CD14-positive monocyte (primary cell): Measurements from ENCODE around the gene LILRB3. TPM values are rescaled to one million over a fixed set of nuclear protein-coding genes. Genes with fewer than 3 reads are reported as not detected.
A peak's percentile ranks its signal among the peaks of the same experiment; 100 is the strongest.

ENCODE experiments used
- DNase-seq, 3 donors: peaks; one replicate each; pipeline ENCODE4 v3.0.0-alpha.2; 2011 to 2022
- H2AFZ ChIP-seq: 2 replicates; pipeline ENCODE4 v1.6.0; 2012; ENCODE audit warnings: mild to moderate bottlenecking, low read depth, low read length, inconsistent platforms; ENCODE audit not compliant: insufficient read depth, poor library complexity, severe bottlenecking
- H3K27ac ChIP-seq, 2 donors: 1 replicate in 1 of 2; 2 replicates in 1 of 2; pipeline ENCODE4 v1.5.1; 2012 to 2013; ENCODE audit warnings: low read length in 2 of 2, control low read depth in 1 of 2, inconsistent platforms in 1 of 2, low read depth in 1 of 2, mild to moderate bottlenecking in 1 of 2
- H3K27me3 ChIP-seq, 2 donors: one replicate each; pipeline versions ENCODE4 v1.6.0 to v1.6.1; 2011 to 2013; ENCODE audit warnings: low read length in 2 of 2; ENCODE audit not compliant: control insufficient read depth in 2 of 2, insufficient read depth in 2 of 2
- H3K36me3 ChIP-seq, 2 donors: replicated peaks in 1 of 2; 1 replicate in 1 of 2; 2 replicates in 1 of 2; pipeline versions ENCODE4 v1.5.1 to v1.6.1; 2012 to 2013; ENCODE audit warnings: low read length in 2 of 2, control low read depth in 1 of 2, inconsistent platforms in 1 of 2, mild to moderate bottlenecking in 1 of 2; ENCODE audit not compliant: insufficient read depth in 2 of 2, control insufficient read depth in 1 of 2
- H3K4me1 ChIP-seq, 2 donors: 1 replicate in 1 of 2; 2 replicates in 1 of 2; pipeline versions ENCODE4 v1.5.1 to v1.6.1; 2012 to 2013; ENCODE audit warnings: low read length in 2 of 2, control low read depth in 1 of 2, inconsistent platforms in 1 of 2, mild to moderate bottlenecking in 1 of 2, moderate library complexity in 1 of 2; ENCODE audit not compliant: insufficient read depth in 2 of 2, control insufficient read depth in 1 of 2
- H3K4me2 ChIP-seq: replicated peaks from 2 replicates; pipeline ENCODE3; 2012; ENCODE audit warnings: low read length, moderate library complexity, mild to moderate bottlenecking; ENCODE audit not compliant: poor library complexity, severe bottlenecking; ENCODE audit errors: extremely low read depth
- H3K4me3 ChIP-seq, 3 experiments: fragments of 200-600 bp in 1 of 3; sonication (generic) in 1 of 3; replicated peaks in 1 of 3; 1 replicate in 2 of 3; 2 replicates in 1 of 3; pipeline ENCODE4 v1.5.1; 2011 to 2013; ENCODE audit warnings: low read length in 3 of 3, mild to moderate bottlenecking in 3 of 3, control low read depth in 2 of 3, low read depth in 2 of 3, inconsistent platforms in 1 of 3, moderate library complexity in 1 of 3
- H3K79me2 ChIP-seq: 2 replicates; pipeline ENCODE4 v1.6.0; 2012; ENCODE audit warnings: mild to moderate bottlenecking, control low read depth, inconsistent platforms, low read length, moderate library complexity; ENCODE audit not compliant: insufficient read depth
- H3K9ac ChIP-seq: 2 replicates; pipeline ENCODE4 v1.6.0; 2017; ENCODE audit warnings: low read length, mild to moderate bottlenecking; ENCODE audit not compliant: insufficient read depth, poor library complexity, severe bottlenecking
- H3K9me3 ChIP-seq, 2 donors: replicated peaks in 1 of 2; 1 replicate in 1 of 2; 2 replicates in 1 of 2; pipeline versions ENCODE4 v1.5.1 to v1.6.1; 2012 to 2013; ENCODE audit warnings: low read length in 2 of 2, control low read depth in 1 of 2; ENCODE audit not compliant: control insufficient read depth in 1 of 2, insufficient read depth in 1 of 2
- H4K20me1 ChIP-seq: 2 replicates; pipeline ENCODE4 v1.6.0; 2012; ENCODE audit warnings: mild to moderate bottlenecking, low read length, control low read depth, moderate library complexity; ENCODE audit not compliant: insufficient read depth
- H3K27ac Mint-ChIP-seq, 7 donors: one replicate each; pipeline ENCODE4 v1.8.0; 2020; ENCODE audit warnings: mild to moderate bottlenecking in 7 of 7, mixed read lengths in 7 of 7, moderate library complexity in 6 of 7, inconsistent platforms in 2 of 7
- H3K27me3 Mint-ChIP-seq, 3 donors: one replicate each; pipeline ENCODE4 v1.8.0; 2021 to 2022; ENCODE audit warnings: low read depth in 3 of 3, mild to moderate bottlenecking in 3 of 3, mixed read lengths in 3 of 3, moderate library complexity in 3 of 3, inconsistent platforms in 1 of 3
- H3K36me3 Mint-ChIP-seq, 2 donors: one replicate each; pipeline ENCODE4 v1.8.0; 2020; ENCODE audit warnings: mixed read lengths in 2 of 2, inconsistent platforms in 1 of 2, mild to moderate bottlenecking in 1 of 2
- H3K4me1 Mint-ChIP-seq: one replicate; pipeline ENCODE4 v1.8.0; 2020; ENCODE audit warnings: mild to moderate bottlenecking, mixed read lengths
- H3K4me3 Mint-ChIP-seq, 2 donors: one replicate each; pipeline ENCODE4 v1.8.0; 2020; ENCODE audit warnings: mild to moderate bottlenecking in 2 of 2, mixed read lengths in 2 of 2, moderate library complexity in 1 of 2
- H3K9me3 Mint-ChIP-seq, 7 donors: one replicate each; pipeline ENCODE4 v1.8.0; 2020 to 2022; ENCODE audit warnings: mixed read lengths in 7 of 7, mild to moderate bottlenecking in 6 of 7, moderate library complexity in 6 of 7, inconsistent platforms in 2 of 7
- WGBS: methylation state at CpG from one replicate; pipeline ENCODE4 v1.1.5; 2013; ENCODE audit warnings: missing lambda C conversion rate; ENCODE audit not compliant: insufficient coverage; 5-methylcytosine and 5-hydroxymethylcytosine counted together
- intact Hi-C, 2 donors: fragments of 100-400 bp; cut with micrococcal nuclease; formaldehyde crosslinking; loops; one replicate each; pipeline versions ENCODE4 v1.15.0 to v1.15.1; 2023
- polyA plus RNA-seq, 3 donors: library from polyadenylated mRNA; depleted of rRNA in 1 of 3; unstranded in 2 of 3; stranded (reverse) in 1 of 3; fragments of 300-500 nt in 2 of 3; fragments of >200 nt in 1 of 3; fragmentation: Illumina TruSeq in 2 of 3; gene quantifications; 1 replicate in 2 of 3; 2 replicates in 1 of 3; pipeline ENCODE4 v1.2.3, GENCODE V29; 2012 to 2021
- TF ChIP-seq, protein P1 (sequence below): fragments of 200-600 bp; IDR thresholded peaks from one replicate; pipeline ENCODE4 v1.8.0; 2022; ENCODE audit warnings: antibody characterized with exemption, mild to moderate bottlenecking

LILRB3 gene
- polyA plus RNA-seq, 3 donors = 62.9 to 455 (median 104) TPM

DNA sequence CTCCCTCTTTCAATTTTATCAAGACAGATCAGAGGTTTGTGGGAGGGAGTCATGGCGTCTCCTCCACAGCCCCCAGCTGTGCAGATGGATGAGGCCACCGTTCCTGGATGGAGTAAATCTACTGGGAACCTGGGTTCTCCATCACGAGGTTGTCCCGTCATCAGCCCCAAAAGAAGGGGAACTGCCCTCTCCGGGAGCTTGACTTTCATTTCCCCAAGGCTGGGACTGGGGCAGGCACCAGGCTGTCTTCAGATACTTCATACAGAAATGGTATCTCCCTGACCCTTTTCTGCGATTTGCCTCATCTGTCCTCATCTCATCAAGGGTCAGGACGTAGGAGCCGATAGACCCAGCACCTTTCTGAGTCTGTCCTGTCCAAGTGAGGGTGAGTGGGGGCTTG, 48.3 kb upstream of the LILRB3 start:
- peak; percentile 82 to 96 (median 92) for DNase-seq
- peak overlapping the region; percentile 98 to 100 (median 99) for H3K27ac Mint-ChIP-seq
- peak overlapping the region; percentile 67 to 89 for H3K4me3 Mint-ChIP-seq

DNA sequence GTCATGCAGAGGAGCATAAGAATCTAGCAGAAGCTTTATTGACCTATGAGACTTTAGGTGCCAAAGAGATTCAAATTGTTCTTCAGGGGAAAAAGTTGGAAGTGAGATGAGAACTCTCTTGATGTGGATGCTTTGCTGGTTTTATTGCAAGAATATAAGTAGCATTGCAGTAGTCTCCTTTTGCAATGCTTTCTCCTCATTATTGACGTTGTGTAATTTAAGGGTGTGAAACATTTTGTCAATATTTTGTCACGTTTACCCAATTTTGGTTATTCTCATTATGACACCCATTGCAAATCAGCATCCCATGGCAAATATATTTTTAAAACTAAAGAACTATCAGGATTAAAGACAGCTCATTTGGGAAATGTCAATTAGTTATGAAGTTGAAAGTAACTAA, 46.1 kb upstream of the LILRB3 start:
- intact Hi-C loops = loop anchor here in 1 of 2 donors (10.0 kb wide), 1 partner anchor 46 kb away; the partner anchor contains the start of gene LILRA5

More for the DNA sequence above, 48.3 kb upstream of the LILRB3 start:
- H4K20me1 ChIP-seq = peaks cover 16% of the 10 kb centered on the region
- H3K27me3 ChIP-seq = no peaks in the 10 kb centered on the region
- WGBS = 0% methylated on average over 5 of the region's 8 CpGs
- H3K9me3 ChIP-seq = no peaks in the 10 kb centered on the region
- Mint-ChIP-seq H3K9me3 (no peaks in the 10 kb centered on the region), H3K27me3 (no peaks in the 10 kb centered on the region), H3K4me1 (peaks cover 85% of the 10 kb centered on the region), H3K36me3 (peaks cover 24 to 29% of the 10 kb centered on the region in 2 donors)
- H3K4me1 ChIP-seq = peaks cover 74 to 99% of the 10 kb centered on the region in 2 donors
- intact Hi-C loops = no loop called here
- TF ChIP-seq, protein P1, sequence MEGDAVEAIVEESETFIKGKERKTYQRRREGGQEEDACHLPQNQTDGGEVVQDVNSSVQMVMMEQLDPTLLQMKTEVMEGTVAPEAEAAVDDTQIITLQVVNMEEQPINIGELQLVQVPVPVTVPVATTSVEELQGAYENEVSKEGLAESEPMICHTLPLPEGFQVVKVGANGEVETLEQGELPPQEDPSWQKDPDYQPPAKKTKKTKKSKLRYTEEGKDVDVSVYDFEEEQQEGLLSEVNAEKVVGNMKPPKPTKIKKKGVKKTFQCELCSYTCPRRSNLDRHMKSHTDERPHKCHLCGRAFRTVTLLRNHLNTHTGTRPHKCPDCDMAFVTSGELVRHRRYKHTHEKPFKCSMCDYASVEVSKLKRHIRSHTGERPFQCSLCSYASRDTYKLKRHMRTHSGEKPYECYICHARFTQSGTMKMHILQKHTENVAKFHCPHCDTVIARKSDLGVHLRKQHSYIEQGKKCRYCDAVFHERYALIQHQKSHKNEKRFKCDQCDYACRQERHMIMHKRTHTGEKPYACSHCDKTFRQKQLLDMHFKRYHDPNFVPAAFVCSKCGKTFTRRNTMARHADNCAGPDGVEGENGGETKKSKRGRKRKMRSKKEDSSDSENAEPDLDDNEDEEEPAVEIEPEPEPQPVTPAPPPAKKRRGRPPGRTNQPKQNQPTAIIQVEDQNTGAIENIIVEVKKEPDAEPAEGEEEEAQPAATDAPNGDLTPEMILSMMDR = no peak
- peak overlapping the region; percentile 88 to 94 for H3K27ac ChIP-seq
- H3K9ac ChIP-seq = peak overlapping the region; percentile 65
- peaks cover 24 to 26% of the 10 kb centered on the region in 2 donors for H3K36me3 ChIP-seq
- H2AFZ ChIP-seq = no peak overlapping the region
- peaks cover 4% of the 10 kb centered on the region for H3K79me2 ChIP-seq
- H3K4me2 ChIP-seq = peak overlapping the region; percentile 56
- peak overlapping the region in 2 of 3 experiments; percentile 32 to 63 for H3K4me3 ChIP-seq

More for the DNA sequence above, 46.1 kb upstream of the LILRB3 start:
- no peaks in the 10 kb centered on the region for H3K9me3 Mint-ChIP-seq
- Histone ChIP-seq H3K9ac (no peak overlapping the region), H3K4me3 (no peak overlapping the region), H3K4me2 (no peak overlapping the region), H3K4me1 (peaks cover 63 to 81% of the 10 kb centered on the region in 2 donors), H2AFZ (no peak overlapping the region), H3K36me3 (peaks cover 3 to 5% of the 10 kb centered on the region in 2 donors), H3K9me3 (no peaks in the 10 kb centered on the region), H3K27me3 (no peaks in the 10 kb centered on the region), H3K27ac (peak overlapping the region in 1 of 2 donors; percentile 63), H4K20me1 (no peaks in the 10 kb centered on the region), H3K79me2 (no peaks in the 10 kb centered on the region)
- DNase-seq = peak; percentile 29 to 74 (median 71)
- peak overlapping the region; percentile 8 to 90 (median 84) for H3K27ac Mint-ChIP-seq
- H3K4me3 Mint-ChIP-seq = no peak overlapping the region
- TF ChIP-seq, protein P1 = no peak
- peaks cover 4 to 7% of the 10 kb centered on the region in 2 donors for H3K36me3 Mint-ChIP-seq
- H3K4me1 Mint-ChIP-seq = peaks cover 67% of the 10 kb centered on the region
- no peaks in the 10 kb centered on the region for H3K27me3 Mint-ChIP-seq
- no CpG with 5 or more reads among the region's 2 CpGs for WGBS
